NCI-H128 (cell line): Measurements from ENCODE around the gene CASP9.

ENCODE experiments used
- DNase-seq: peaks from one replicate; lab custom pipeline; 2025; ENCODE audit not compliant: unreplicated experiment; lab: John Stamatoyannopoulos, UW

Gene CASP9

DNA sequence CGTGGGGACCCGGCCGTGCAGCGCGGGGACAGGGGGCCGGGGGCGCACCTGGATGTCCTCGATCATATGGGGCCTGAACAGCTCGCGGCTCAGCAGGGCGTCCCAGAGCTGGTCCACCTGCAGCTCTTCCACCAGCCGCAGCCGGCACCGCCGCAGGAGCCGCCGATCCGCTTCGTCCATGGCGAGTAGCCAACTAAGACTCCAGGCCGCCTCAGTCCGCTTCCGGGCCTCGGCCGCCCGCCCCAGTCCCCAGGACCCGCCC lies at the start of gene CASP9:
Gene CASP9 (minus strand): TSS at position 195 of the 262 bp plus-strand sequence. CDS start 15 bp downstream, at position 180.
- DNase-seq: no peak

DNA sequence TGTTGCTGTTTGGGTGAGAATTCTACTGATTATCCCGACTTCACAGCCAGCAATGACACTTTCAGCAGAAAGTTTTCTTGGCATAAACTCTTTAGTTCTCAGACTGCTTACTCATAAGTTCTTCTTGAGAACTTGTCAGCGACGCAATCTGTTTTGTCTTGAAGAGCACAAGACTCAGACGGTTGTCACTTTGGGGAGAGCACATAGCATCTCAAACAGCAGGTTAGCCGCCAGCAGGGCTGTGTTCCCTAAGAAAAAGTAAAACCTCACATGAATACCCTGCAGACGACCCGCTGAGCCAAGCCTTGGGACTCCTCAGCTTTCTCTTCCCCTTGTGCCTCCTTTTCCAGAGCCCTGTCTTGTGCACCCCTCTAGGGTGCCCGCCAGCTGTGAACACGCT lies 49.5 kb upstream of the CASP9 start:
- DNase-seq: no peak

DNA sequence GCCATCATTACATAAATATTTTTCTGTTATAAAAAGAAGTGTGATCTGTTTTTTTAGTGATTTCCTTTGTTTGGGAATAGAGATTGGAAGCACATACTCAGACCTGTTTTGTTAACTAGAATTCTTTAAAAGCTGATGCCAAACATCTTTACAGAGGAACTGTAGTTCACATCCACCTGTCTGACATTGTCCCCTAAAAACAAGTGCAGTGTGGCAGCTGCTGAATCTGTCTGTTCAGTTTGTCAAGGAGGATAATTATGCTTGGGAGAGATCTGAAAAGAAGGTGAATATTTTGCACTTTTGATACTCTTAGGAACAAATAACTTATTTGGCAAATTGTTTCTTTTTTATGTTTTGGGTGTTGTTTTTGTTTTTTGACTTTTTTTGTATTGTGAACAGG lies 47.3 kb upstream of the CASP9 start:
- no peak for DNase-seq

DNA sequence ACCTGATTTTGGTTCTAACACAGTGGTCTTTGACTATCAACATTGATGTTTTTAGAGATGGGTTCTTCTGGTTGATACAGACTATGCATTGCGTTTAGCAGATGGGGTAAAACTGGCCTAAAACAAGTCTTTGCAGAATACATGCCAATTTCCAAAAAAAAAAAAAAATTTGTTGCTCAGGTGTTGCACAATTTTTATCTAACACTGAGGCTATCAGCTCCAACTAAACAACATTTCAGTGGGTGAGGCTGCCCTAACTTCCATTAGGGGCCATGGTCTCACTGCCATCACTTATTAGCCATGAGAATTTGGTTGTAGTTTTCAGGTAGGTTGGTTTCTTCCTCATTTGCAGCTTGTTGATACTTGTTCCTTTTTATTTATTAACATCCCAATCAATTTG lies 46.8 kb upstream of the CASP9 start:
- no peak for DNase-seq

- DNase-seq: no peak
These were observed 44.5 kb upstream of the CASP9 start for GRCh38 chr1:15568387-15569073.

- DNase-seq: no peak
These were observed 35.3 kb upstream of the CASP9 start for GRCh38 chr1:15559189-15559810.

GRCh38 chr1:15558516-15558915 lies 34.5 kb upstream of the CASP9 start:
- no peak for DNase-seq

DNA sequence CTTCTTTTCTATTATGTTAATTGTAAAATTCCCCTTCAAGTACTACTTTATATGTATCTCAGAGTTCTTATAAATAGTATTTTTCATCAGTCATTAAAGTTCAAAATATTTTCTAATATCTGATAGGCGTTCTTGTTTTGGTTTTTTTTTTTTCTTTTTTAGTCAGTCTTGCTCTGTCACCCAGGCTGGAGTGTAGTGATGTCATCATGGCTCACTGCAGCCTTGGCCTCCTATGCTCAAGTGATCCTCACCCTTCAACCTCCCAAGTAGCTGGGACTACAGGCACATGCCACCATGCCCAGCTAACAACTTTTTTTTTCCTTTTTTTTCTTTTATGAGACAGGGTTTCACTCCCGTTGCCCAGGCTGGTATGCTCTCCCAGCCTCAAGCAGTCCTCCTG lies 33.6 kb upstream of the CASP9 start:
- DNase-seq: no peak

DNA sequence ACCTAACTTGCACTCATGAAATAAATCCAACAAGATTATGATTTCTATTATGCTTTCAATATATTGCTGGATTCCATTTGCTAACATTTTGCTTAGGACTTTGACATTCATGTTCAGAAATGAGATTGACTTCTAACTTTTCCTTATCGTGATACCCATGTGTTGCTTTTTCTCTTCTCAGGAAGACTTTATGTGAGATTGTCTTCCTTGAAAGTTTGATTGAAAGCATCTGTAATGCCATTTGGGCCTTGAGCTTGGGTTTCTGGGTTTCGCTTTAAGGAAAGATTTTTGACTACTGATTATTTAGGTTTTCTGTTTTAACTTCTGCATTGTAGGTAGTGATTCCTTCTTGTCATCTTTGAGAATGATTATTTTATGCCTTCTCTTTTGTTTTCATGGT lies 33.0 kb upstream of the CASP9 start:
- no peak for DNase-seq

DNA sequence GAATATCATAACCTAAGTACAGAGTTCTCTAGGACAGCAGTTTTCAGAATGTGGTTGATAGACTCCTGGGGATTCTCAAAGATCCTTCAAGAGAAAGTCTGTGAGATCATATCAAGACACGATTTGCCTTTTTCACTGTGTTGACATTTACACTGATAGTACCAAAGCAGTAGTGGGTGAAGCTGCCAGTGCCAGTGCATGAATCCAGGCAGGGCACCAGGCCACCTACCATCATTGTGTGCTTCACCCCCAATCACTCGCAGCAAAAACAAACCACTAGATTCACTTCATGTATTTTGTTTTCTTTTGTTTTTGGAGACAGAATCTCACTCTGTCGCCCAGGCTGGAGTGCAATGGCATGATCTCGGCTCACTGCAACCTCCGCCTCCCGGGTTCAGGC lies 26.6 kb upstream of the CASP9 start:
- no peak for DNase-seq

GRCh38 chr1:15546641-15547040 lies 22.6 kb upstream of the CASP9 start:
- no peak for DNase-seq

DNA sequence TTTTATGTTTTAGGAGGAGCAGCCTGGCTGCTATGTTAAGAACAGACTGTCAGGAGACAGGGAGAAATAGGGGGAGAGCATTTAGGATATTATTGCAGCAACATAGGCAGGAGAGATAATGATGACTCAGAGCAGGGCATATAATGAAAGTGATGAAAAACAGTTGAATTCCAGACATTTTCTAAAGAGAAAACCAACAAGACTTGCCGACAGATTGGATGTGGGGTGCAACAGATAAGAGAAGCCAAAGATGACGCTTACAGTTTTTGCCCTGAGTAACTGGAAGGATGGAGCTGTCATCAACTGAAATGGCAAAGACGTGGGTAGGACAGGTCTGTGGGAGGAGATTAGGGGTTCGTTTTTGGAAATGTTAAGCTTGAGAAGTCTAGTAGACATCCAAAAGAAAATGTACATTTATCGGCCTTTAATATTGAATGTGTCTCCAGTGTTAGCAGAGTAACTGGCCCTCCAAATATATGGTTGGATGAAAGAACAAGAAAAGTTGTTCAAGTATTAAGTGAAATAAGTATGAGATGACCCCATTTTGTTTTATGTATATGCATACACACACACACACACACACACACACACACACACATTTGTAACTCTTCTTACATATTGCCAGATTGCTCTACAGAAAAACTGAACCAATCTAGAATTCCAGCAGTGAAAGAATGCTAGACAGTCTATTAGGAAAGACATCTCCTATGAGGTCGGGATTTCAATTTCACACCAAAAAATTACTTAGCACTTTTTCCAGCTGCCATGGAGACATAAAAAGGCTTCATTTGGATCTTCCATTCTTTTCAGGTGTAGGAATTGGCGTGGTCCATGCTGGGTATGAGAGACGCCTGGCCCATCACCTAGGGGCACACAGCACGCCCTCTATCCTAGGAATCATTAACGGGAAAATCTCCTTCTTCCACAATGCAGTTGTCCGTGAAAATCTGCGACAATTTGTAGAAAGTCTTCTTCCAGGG lies 19.9 kb upstream of the CASP9 start:
- DNase-seq: no peak

DNA sequence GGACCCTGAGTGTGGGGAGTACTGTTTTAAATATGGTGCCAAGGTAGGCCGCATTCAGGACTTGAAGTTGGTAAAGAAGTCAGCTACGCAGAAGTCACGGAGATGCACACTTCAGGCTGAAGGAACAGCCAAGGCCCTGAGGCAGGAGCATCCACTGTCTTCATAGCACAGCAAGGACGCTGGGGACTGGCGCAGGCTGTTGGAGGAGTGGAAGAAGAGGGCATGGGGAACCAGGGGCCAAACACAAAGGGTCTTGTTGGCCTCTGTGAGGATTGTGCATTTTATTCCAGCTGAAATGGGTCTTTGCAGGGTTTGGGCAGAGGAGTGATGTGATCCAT lies 19.2 kb upstream of the CASP9 start:
- DNase-seq: no peak

DNA sequence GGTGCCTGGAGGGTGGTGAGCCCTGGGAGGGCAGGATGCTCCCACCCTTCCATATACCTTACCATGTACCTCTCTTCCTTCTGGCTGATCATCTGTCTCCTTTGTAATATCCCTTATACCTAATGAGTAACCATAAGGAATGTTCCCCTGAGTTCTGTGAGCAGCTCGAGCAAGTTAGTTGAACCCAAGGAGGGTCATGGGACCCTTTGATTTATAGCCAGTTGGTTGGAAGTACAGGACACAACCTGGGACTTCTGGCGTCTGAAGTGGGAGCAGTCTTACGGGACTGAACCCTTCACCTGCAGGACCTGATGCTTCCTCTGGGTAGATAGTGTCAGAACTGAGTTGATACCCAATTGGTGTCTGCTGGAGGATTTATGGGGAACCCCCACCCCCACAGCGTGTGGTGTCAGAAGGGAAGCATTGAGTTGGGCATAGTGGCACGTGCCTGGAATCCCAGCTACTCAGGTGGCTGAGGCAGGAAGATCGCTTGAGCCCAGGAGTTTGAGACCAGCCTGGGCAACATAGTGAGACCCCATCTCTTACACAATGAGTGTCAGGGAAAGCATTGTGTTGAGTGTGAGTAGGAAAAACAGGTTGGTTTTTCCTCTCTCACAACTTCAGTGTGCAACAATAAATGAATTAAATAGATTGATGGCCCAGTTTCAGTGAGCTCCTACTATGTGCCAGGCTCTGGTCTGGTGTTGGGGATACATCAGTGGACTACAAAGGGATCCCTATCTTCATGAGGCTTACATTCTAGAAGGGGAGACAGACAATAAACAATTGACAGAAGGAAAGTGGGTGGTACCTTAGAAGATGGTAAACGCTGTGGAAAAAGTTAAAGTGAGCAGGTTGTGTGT lies 18.6 kb upstream of the CASP9 start:
- DNase-seq: no peak

DNA sequence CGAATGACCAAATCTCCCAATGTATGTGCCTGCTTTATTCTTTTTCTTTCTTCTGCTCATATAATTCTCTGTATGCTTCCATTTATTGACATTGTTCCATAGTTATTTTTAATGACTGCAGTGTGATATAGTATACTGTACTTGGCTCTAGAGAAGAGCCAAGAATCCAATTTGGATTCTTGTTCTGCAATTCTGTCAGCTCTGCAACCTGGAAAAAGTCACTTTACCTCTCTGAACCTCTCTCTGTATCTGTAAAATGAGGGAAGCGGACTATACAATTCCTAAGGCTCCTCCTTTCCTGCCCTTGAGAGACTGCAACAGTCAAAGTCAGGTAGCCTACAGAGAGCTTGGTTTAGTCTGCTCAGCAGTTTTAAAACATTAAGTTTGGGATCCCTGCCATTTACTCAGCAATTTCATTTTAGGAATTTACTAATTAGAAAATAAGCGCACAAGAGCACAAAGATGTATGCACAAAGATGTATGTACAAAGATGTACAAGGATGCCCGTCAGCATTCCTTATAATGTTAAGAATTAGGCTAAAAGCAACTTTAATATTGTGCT lies 17.3 kb upstream of the CASP9 start:
- DNase-seq: no peak

GRCh38 chr1:15540186-15540585 lies 16.2 kb upstream of the CASP9 start:
- DNase-seq: no peak

- no peak for DNase-seq
These were observed 14.8 kb upstream of the CASP9 start for GRCh38 chr1:15538771-15539170.

- DNase-seq: no peak
These were observed 7.7 kb upstream of the CASP9 start for GRCh38 chr1:15531682-15532081.

DNA sequence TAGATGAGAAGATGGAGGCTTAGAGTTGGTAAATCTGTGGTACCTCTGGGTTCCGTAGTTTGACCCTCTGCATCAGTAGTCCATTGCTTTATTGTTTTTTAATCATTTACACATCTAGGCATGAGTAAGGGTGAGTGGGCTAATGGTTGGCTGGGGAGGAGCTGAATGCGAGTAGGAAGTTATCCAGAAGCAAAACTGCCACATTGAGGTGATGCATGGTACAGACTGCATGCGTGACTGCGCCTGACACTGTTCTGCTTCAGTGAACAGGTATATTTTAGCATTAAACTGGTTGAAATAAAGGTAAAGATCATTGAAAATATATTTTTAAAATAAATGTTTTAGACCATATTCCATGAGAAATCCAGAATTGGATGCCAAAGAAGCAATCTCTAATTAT lies 7.0 kb upstream of the CASP9 start:
- DNase-seq: no peak

GRCh38 chr1:15526490-15527339 lies 2.7 kb upstream of the CASP9 start, which contains the start of gene DNAJC16:
DNAJC16 (plus strand) TSS chr1:15526848; CDS start chr1:15529106, 2,258 bp downstream.
- DNase-seq: peak; percentile 100
